H9 (cell line): ENCODE data around the gene NAT16. TPM values are rescaled to one million over a fixed set of nuclear protein-coding genes. Genes with fewer than 3 reads are reported as not detected.

Experiments
- DNase-seq: peaks from one replicate; pipeline ENCODE4 v3.0.0-alpha.2; 2017
- H2AFZ ChIP-seq: one replicate; pipeline ENCODE4 v1.6.1; 2013; ENCODE audit warnings: mild to moderate bottlenecking, low read length, control low read depth, moderate library complexity
- H2AK5ac ChIP-seq: 2 replicates; pipeline ENCODE4 v1.6.1; 2013; ENCODE audit warnings: low read length, control low read depth, mixed read lengths; ENCODE audit not compliant: insufficient read length
- H2BK120ac ChIP-seq: one replicate; pipeline ENCODE4 v1.6.1; 2013; ENCODE audit warnings: low read depth, mild to moderate bottlenecking, low read length, control low read depth, inconsistent platforms; ENCODE audit not compliant: poor library complexity, severe bottlenecking
- H2BK12ac ChIP-seq: 2 replicates; pipeline ENCODE4 v1.6.1; 2013; ENCODE audit warnings: low read length, control low read depth, mixed read lengths, low read depth; ENCODE audit not compliant: insufficient read length
- H2BK15ac ChIP-seq: 2 replicates; pipeline ENCODE4 v1.6.1; 2013; ENCODE audit warnings: low read depth, low read length, control low read depth
- H2BK20ac ChIP-seq: one replicate; pipeline ENCODE4 v1.6.1; 2013; ENCODE audit warnings: low read depth, mild to moderate bottlenecking, low read length, control low read depth, inconsistent platforms; ENCODE audit not compliant: poor library complexity, severe bottlenecking
- H2BK5ac ChIP-seq: 2 replicates; pipeline ENCODE4 v1.6.1; 2013; ENCODE audit warnings: low read length, control low read depth, mixed read lengths; ENCODE audit not compliant: insufficient read length
- H3K14ac ChIP-seq: 2 replicates; pipeline ENCODE4 v1.6.1; 2013; ENCODE audit warnings: low read length, control low read depth; ENCODE audit not compliant: insufficient read depth
- H3K18ac ChIP-seq: 2 replicates; pipeline ENCODE4 v1.6.1; 2013; ENCODE audit warnings: low read depth, mild to moderate bottlenecking, mixed read lengths, low read length, control low read depth; ENCODE audit not compliant: insufficient read length
- H3K23ac ChIP-seq: 2 replicates; pipeline ENCODE4 v1.6.1; 2013; ENCODE audit warnings: low read length, control low read depth, mixed read lengths, low read depth; ENCODE audit not compliant: insufficient read length
- H3K23me2 ChIP-seq: 2 replicates; pipeline ENCODE4 v1.6.1; 2013; ENCODE audit warnings: low read depth, mild to moderate bottlenecking, mixed read lengths, low read length, control low read depth; ENCODE audit not compliant: insufficient read length, poor library complexity, severe bottlenecking
- H3K27ac ChIP-seq: 2 replicates; pipeline ENCODE4 v1.5.1; 2013; ENCODE audit warnings: low read length, control low read depth, mixed read lengths, low read depth; ENCODE audit not compliant: insufficient read length
- H3K27me3 ChIP-seq: 2 replicates; pipeline ENCODE4 v1.6.1; 2013; ENCODE audit warnings: low read length, control low read depth, inconsistent platforms; ENCODE audit not compliant: insufficient read depth
- H3K4ac ChIP-seq: 2 replicates; pipeline ENCODE4 v1.6.1; 2013; ENCODE audit warnings: low read depth, mild to moderate bottlenecking, control low read depth, inconsistent platforms, low read length, moderate library complexity
- H3K4me1 ChIP-seq: 2 replicates; pipeline ENCODE4 v1.6.1; 2013; ENCODE audit warnings: low read length, control low read depth, inconsistent platforms; ENCODE audit not compliant: insufficient read depth
- H3K4me2 ChIP-seq: 2 replicates; pipeline ENCODE4 v1.6.1; 2013; ENCODE audit warnings: low read length, control low read depth, mixed read lengths; ENCODE audit not compliant: insufficient read length, insufficient read depth
- H3K56ac ChIP-seq: 2 replicates; pipeline ENCODE4 v1.6.1; 2013; ENCODE audit warnings: low read depth, mild to moderate bottlenecking, mixed read lengths, low read length, control low read depth; ENCODE audit not compliant: insufficient read length
- H3K79me1 ChIP-seq: 2 replicates; pipeline ENCODE4 v1.6.1; 2013; ENCODE audit warnings: low read depth, mild to moderate bottlenecking, moderate library complexity, low read length, control low read depth, inconsistent platforms; ENCODE audit not compliant: insufficient read depth, poor library complexity, severe bottlenecking
- H3K79me2 ChIP-seq: 2 replicates; pipeline ENCODE4 v1.6.1; 2013; ENCODE audit warnings: low read length, control low read depth, inconsistent platforms; ENCODE audit not compliant: insufficient read depth
- H3K9ac ChIP-seq: 2 replicates; pipeline ENCODE4 v1.6.1; 2013; ENCODE audit warnings: low read length, control low read depth, mixed read lengths; ENCODE audit not compliant: insufficient read length; ENCODE audit errors: extremely low read depth
- H3K9me3 ChIP-seq: one replicate; pipeline ENCODE4 v1.6.1; 2013; ENCODE audit warnings: low read depth, low read length, inconsistent platforms; ENCODE audit not compliant: control insufficient read depth
- H3T11ph ChIP-seq: one replicate; pipeline ENCODE4 v1.6.1; 2013; ENCODE audit warnings: mild to moderate bottlenecking, low read length, control low read depth, inconsistent platforms
- H4K20me1 ChIP-seq: one replicate; pipeline ENCODE4 v1.6.1; 2013; ENCODE audit not compliant: control insufficient read depth, insufficient read length, insufficient read depth
- H4K5ac ChIP-seq: 2 replicates; pipeline ENCODE4 v1.6.1; 2013; ENCODE audit warnings: low read depth, mild to moderate bottlenecking, mixed read lengths, low read length, control low read depth; ENCODE audit not compliant: insufficient read length
- H4K8ac ChIP-seq: replicated peaks from 2 replicates; pipeline ENCODE4 v1.6.1; 2013; ENCODE audit warnings: low read length, control low read depth, mixed read lengths, low read depth; ENCODE audit not compliant: insufficient read length
- H4K91ac ChIP-seq: 2 replicates; pipeline ENCODE4 v1.6.1; 2013; ENCODE audit warnings: low read depth, mild to moderate bottlenecking, moderate library complexity, mixed read lengths, low read length, control low read depth; ENCODE audit not compliant: insufficient read length
- H3K27ac Mint-ChIP-seq, 3 experiments: 2 replicates in 2 of 3; 3 replicates in 1 of 3; pipeline ENCODE4 v1.8.0; 2020 to 2021; ENCODE audit warnings: mixed read lengths in 3 of 3, mild to moderate bottlenecking in 1 of 3, moderate library complexity in 1 of 3
- H3K27me3 Mint-ChIP-seq: 2 replicates; pipeline ENCODE4 v1.8.0; 2021; ENCODE audit warnings: low read depth, mild to moderate bottlenecking, moderate library complexity, mixed read lengths
- H3K36me3 Mint-ChIP-seq, 3 experiments: 2 replicates in 2 of 3; 3 replicates in 1 of 3; pipeline ENCODE4 v1.8.0; 2020 to 2021; ENCODE audit warnings: low read depth in 3 of 3, mixed read lengths in 3 of 3; ENCODE audit not compliant: insufficient read depth in 1 of 3
- H3K4me1 Mint-ChIP-seq, 2 experiments: 2 replicates each; pipeline ENCODE4 v1.8.0; 2020; ENCODE audit warnings: mixed read lengths in 2 of 2
- H3K4me3 Mint-ChIP-seq, 2 experiments: 2 replicates in 1 of 2; 3 replicates in 1 of 2; pipeline ENCODE4 v1.8.0; 2020 to 2021; ENCODE audit warnings: mild to moderate bottlenecking in 2 of 2, mixed read lengths in 2 of 2, moderate library complexity in 1 of 2
- H3K9me3 Mint-ChIP-seq, 2 experiments: 2 replicates in 1 of 2; 3 replicates in 1 of 2; pipeline ENCODE4 v1.8.0; 2020; ENCODE audit warnings: mild to moderate bottlenecking in 2 of 2, mixed read lengths in 2 of 2, moderate library complexity in 1 of 2
- WGBS: extraction: QIAGEN DNeasy Blood & Tissue Kit; methylation state at CpG from one replicate; pipeline ENCODE4 v1.1.7; 2013; ENCODE audit warnings: missing lambda C conversion rate, low lambda C conversion rate, mixed read lengths; ENCODE audit not compliant: insufficient read length; ENCODE audit errors: extremely low coverage; 5-methylcytosine and 5-hydroxymethylcytosine counted together
- total RNA-seq: library from RNA; stranded (reverse); gene quantifications from 2 replicates; pipeline ENCODE4 v1.2.1, GENCODE V29; 2021
- TF ChIP-seq, protein P1 (sequence below): fragments of 200-600 bp; sonication (generic); conservative IDR thresholded peaks from 3 replicates; pipeline ENCODE4 v1.8.0; 2021; ENCODE audit warnings: antibody characterized with exemption, mild to moderate bottlenecking

Gene NAT16
- total RNA-seq, 1 experiment from 2014 or later: 0.50 TPM

DNA sequence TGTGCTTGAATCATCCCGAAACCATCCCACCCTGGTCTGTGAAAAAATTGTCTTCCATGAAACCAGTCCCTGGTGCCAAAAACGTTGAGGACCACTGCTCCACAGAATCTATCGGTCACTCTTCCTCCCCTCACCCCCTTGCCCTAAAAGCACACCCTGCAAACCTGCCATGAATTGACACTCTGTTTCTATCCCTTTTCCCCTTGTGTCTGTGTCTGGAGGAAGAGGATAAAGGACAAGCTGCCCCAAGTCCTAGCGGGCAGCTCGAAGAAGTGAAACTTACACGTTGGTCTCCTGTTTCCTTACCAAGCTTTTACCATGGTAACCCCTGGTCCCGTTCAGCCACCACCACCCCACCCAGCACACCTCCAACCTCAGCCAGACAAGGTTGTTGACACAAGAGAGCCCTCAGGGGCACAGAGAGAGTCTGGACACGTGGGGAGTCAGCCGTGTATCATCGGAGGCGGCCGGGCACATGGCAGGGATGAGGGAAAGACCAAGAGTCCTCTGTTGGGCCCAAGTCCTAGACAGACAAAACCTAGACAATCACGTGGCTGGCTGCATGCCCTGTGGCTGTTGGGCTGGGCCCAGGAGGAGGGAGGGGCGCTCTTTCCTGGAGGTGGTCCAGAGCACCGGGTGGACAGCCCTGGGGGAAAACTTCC, 54.0 kb downstream of the NAT16 start:
- Histone ChIP-seq H2BK5ac (no peak overlapping the region), H3K9ac (no peak overlapping the region), H3K79me1 (no peaks in the 10 kb centered on the region), H3K27me3 (no peaks in the 10 kb centered on the region), H3K14ac (no peak overlapping the region), H3K9me3 (no peaks in the 10 kb centered on the region), H3T11ph (no peak overlapping the region), H2AFZ (no peak overlapping the region), H2AK5ac (no peak overlapping the region), H3K4me2 (no peak overlapping the region), H3K18ac (peak overlapping the region; percentile 63), H3K79me2 (no peaks in the 10 kb centered on the region), H4K20me1 (no peaks in the 10 kb centered on the region), H3K4ac (no peak overlapping the region), H2BK12ac (no peak overlapping the region), H4K5ac (no peak overlapping the region), H4K8ac (no peak overlapping the region), H3K4me1 (peaks cover 13% of the 10 kb centered on the region; the same call in 1 of the 2 replicates), H3K56ac (no peak overlapping the region), H4K91ac (no peak overlapping the region), H3K27ac (no peak overlapping the region), H3K23ac (no peak overlapping the region), H2BK15ac (no peak overlapping the region), H3K23me2 (no peaks in the 10 kb centered on the region), H2BK120ac (no peak overlapping the region), H2BK20ac (no peak overlapping the region)
- Mint-ChIP-seq H3K27ac (no peak overlapping the region), H3K9me3 (peaks cover 6 to 7% of the 10 kb centered on the region in 2 experiments; a peak in 3 of 5 replicates), H3K36me3 (peaks cover 0 to 8% (median 5%) of the 10 kb centered on the region in 3 experiments; a peak in 4 of 7 replicates), H3K4me1 (peaks cover 41 to 53% of the 10 kb centered on the region in 2 experiments), H3K4me3 (no peak overlapping the region), H3K27me3 (peaks cover 7% of the 10 kb centered on the region)
- TF ChIP-seq, protein P1, sequence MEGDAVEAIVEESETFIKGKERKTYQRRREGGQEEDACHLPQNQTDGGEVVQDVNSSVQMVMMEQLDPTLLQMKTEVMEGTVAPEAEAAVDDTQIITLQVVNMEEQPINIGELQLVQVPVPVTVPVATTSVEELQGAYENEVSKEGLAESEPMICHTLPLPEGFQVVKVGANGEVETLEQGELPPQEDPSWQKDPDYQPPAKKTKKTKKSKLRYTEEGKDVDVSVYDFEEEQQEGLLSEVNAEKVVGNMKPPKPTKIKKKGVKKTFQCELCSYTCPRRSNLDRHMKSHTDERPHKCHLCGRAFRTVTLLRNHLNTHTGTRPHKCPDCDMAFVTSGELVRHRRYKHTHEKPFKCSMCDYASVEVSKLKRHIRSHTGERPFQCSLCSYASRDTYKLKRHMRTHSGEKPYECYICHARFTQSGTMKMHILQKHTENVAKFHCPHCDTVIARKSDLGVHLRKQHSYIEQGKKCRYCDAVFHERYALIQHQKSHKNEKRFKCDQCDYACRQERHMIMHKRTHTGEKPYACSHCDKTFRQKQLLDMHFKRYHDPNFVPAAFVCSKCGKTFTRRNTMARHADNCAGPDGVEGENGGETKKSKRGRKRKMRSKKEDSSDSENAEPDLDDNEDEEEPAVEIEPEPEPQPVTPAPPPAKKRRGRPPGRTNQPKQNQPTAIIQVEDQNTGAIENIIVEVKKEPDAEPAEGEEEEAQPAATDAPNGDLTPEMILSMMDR: no peak
- DNase-seq: no peak
- WGBS: no CpG with 5 or more reads among the region's 15 CpGs
